Measurements from ENCODE around the gene UGT8.
"Not testable (repeated sequence)": the region's sequence is repeated elsewhere in the genome, so short reads cannot be mapped to it uniquely, and the experiment has no call there.

Gene UGT8

DNA sequence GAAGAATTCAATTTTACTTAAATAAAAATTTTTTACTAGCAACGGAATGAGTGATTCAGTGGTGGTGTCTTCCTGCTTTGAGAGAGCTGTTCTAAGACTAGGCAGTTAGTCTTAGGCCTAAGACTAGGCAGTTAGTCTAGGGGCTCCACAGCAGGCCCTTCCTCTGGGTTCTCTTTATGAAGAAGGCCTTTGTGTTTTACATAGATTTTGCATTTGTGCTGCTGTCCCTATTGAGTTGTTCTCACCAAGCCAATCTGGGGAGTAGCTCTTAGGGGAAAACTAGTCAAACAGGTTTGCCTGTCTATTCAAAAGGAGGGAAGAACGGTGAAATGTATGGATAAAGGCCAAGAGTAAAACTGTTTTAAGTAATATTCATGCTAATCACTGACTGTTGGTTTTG lies 7.6 kb downstream of the UGT8 start:
- no peak for DNase-seq

DNA sequence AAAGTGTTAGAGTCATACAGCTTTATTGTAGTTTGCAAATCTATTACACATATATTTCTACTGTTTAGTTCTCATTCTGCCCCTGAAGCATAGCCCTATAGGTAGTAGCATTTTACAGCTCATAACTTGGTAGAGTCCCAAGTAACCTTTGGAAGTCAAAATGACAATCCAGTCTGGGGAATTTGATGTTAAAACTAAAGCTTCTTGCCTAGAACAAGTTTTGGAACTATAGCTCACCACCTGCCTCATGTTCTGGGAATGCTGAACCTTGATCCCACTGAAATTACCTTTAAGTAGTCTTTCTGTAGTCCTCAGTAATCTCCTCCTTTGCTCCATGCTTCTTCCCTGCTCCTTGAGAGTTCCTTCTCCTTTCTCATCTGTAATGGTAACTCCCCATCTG lies 8.4 kb downstream of the UGT8 start:
- no peak for DNase-seq

DNA sequence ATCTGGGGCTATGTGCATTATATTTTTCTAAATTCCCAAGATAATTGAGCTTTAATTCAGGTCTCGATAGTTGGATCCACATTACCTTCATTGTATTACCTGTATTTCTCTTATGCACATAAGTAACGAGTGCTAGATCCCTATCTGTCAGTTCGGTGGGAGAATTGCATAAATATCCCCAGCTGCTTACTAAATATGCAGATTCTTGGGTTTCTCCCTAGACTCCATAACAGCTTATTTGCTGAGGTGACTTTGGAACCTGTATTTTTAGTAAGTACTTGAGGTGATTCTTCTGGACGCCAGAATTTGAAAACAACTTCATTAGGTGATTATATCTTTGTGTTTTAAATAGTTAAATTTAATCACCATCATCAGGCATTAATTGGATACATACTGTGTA lies 15.0 kb downstream of the UGT8 start:
- no peak for DNase-seq

GRCh38 chr4:114615435-114615834 lies 16.8 kb downstream of the UGT8 start:
- DNase-seq: no peak

GRCh38 chr4:114616036-114616435 lies 17.4 kb downstream of the UGT8 start:
- not testable (repeated sequence) for DNase-seq

GRCh38 chr4:114626196-114626595 lies 27.6 kb downstream of the UGT8 start:
- DNase-seq: no peak

DNA sequence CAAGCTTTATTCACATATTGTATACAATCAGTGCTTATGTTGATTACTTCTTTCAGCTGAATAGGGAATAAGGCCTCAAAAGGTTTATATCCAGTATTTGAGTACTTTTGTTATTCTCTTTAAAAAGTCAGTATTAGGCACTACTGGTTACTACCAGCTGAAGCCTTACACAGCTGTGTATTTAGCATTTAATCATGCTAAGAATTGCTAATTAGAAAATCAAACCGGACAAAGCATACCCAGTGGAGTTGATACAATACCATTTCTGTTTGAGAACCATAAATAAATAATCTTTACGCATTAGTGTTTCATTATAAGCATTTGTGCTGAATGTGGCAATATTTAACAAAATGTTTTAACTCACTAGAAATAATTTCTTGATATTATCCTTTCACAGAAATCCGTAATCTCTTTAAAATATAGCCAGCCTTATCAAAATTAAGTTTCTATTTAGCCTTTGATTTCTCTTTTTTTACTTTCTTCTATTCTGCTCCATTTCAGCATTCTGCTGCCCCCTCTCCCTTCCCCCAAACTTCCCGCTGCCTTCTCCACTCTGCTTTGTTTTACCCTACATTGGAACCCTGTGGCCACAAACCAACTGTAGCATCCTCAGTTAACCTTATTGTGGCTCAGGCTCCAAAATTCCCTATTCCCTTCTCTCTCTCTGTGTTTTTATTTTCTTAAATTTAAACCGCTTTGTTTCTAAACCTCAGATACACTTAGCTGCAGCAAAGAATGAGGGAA lies 37.8 kb downstream of the UGT8 start:
- no peak for DNase-seq

DNA sequence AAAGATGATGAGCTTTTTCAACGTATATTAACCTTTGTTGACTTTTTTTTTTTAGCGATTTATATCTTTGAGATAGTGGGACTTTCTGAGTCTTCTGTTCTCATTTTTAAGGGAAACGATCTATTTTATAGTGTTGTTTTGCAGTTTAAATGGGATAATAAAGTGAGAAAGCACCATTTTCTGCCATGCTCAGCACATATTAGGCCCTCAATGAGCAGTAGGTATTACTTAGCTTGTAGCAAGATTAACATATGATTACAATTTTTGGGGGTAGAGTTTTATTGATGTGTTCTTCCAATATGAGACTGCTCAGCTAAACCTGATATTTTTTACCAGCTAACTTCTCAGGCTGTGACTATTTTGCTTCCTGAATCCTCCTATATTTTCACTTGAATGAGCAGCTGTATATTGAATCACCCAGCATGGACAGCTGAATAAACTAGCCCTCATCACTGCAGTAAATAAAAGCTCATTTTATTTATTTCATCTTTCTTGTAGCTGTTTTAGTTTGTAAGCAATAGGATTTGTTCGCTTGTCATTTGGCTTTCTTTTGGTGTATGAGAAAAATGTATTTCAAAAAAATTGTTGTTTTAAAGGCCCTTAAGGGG lies 43.7 kb downstream of the UGT8 start:
- no peak for DNase-seq

- DNase-seq: no peak
Measured at GRCh38 chr4:114649908-114650307, 51.3 kb downstream of the UGT8 start.

GRCh38 chr4:114653675-114654074 lies 55.1 kb downstream of the UGT8 start:
- DNase-seq: no peak

DNA sequence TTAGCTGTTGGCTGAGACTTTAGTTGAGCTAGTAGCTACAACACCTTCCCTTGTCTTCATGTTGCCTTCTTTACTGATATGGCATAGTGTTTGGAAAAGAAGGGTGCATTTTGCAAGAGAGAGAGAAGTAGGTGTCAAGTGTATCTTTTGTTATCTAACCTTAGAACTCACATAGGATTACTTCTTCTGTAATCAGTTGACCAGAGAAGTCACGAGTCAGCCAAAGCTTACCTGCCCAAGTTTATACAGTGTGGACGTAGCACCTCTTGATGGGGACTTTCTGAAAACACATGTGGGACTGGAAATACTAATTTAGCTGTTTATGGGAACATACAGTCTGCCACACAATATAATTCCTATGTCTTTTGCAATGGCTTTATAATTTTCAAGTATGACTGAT lies 56.0 kb downstream of the UGT8 start:
- DNase-seq: no peak

GRCh38 chr4:114658179-114658578 lies 59.6 kb downstream of the UGT8 start:
- DNase-seq: no peak

- DNase-seq: no peak
Measured at GRCh38 chr4:114658776-114659175, 60.2 kb downstream of the UGT8 start.

DNA sequence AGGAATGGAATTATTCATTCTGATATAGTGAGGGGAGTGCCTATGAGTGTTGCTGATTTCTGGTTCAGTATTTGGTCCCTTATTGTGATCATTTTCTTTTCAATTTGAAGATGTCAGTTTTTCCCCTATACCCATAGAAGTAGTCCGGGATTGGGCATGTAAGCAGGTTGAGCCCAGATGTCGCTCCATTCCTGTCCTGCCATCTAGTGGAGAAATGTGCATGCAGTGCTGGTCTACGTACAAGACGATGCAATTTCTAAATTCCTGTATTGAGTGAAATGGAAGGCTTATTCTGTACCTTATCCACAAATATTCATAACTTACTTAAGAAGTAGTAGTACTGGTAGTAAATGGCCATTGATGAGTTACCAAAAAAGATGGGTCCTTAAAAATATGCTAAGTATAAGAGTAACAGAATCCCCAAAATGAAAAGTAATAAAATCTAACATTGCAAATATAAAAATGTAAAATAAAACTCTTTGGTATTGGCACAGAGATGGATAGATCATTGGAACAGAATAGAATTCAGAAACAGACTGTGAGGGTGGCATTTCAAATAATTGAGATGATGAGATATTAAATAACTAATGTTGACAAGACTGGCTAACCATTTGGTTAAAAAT lies 60.9 kb downstream of the UGT8 start:
- peak; percentile 54 for DNase-seq

DNA sequence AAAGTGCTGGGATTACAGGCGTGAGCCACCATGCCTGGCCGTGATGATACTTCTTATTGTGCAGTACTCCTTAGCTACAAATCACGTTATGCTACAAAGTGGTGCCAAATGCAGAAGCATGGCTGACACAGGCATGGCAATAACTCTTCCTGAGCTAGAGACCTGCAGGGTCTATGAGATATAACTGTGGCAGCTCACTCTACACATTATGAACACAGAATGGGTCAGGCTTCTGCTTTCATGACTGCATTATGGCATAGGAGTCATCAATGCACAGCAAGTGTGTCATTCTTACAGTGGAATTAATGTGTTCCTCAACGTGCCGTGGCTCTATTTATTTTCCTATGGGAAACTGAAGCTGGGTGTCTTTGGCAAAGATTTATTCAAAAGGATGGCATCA lies 64.5 kb downstream of the UGT8 start:
- DNase-seq: no peak

DNA sequence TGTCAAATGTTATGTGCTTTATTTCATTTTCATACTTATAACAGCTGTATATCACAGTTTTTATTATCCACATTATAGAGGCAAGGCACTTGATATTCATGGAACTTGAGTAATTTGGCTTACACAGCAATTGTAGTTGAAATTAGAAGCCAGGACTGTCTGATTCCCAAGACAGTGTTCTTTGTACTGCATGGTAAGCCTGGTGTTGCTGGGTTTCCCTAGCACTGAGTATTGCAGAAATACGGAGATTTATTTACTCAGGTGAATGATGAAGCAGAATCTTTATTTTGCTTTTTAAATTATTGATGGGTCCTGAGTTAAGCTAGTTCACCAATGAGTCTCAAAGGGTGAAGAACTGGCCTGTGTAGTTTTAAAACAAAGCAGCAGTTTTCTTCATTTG lies 70.0 kb downstream of the UGT8 start:
- no peak for DNase-seq

- DNase-seq: not testable (repeated sequence)
Measured at GRCh38 chr4:114670733-114671132, 72.1 kb downstream of the UGT8 start.

GRCh38 chr4:114673306-114673705 lies 74.7 kb downstream of the UGT8 start:
- DNase-seq: no peak

- DNase-seq: no peak
Measured at GRCh38 chr4:114674080-114674479, 75.5 kb downstream of the UGT8 start.

GRCh38 chr4:114677346-114677979 lies 78.9 kb downstream of the UGT8 start:
- no peak for DNase-seq

DNA sequence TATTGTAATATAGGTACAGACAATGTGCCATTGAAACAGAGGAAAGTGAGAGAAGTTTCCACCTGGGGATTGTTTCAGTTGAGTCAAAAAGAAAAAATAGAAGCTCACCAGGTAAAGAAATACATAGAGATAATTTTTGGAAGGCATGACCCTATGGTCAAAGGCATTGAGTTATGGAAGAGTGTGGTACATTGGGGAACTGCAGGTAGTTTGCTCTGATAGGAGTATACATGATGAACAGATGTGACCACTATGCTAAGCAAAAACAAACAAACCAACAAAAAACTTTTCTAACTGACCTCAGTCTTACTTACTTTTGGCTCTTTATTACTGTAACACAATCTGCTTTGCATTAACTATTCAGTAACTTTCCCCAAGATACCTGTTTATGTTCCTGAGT lies 85.9 kb downstream of the UGT8 start:
- DNase-seq: no peak

DNA sequence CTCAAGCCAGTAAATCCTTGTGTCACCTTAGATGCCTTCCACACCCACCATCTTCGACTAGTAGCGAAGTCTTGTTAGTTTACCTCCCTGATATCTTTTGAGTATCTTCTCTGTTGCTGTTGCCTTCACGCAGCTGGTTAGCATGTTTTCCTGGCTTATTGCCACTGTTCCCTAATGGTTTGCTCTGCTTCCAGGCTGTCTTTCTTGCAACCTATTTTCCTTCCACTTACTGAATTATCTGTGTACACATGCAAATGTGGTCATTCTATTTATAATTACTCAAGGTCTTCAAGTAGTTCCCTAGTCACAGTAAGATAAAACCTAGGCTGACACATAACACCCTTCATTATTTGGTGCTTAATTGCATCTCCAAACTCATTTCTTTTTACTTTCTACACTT lies 89.5 kb downstream of the UGT8 start:
- no peak for DNase-seq

GRCh38 chr4:114690571-114690970 lies 92.0 kb downstream of the UGT8 start:
- no peak for DNase-seq

DNA sequence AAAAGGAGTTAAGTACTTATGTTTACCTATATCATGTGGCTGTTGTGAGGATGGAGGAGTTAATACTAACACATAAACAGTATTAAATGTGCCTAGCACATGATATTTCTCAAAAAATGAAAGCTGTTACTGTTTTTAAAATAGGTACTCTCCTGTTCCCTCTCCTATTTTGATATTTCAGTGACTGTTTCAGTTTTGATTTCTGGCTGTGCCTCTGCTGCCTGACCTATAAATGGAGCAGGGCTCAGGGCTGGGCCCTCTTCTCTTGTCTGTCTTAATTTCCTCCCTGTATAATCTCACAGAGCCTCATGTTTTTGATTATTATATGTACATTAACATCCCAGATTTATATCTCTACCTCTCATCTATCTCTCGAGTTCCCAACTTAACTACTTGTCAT lies 93.3 kb downstream of the UGT8 start:
- DNase-seq: no peak
